GM23338 (cell line): ENCODE data around the gene EXOC4. TPM values are rescaled to one million over a fixed set of nuclear protein-coding genes. Genes with fewer than 3 reads are reported as not detected.

Experiments used
- ATAC-seq: fragments of 200-7000 bp; cut with Tn5 transposase; 3 replicates; pipeline ENCODE4 v1.9.1; 2020
- DNase-seq: peaks from one replicate; pipeline ENCODE4 v3.0.0-alpha.2; 2015; ENCODE audit warnings: low spot score
- H2AFZ ChIP-seq: fragments of 200-600 bp; sonication (generic); 2 replicates; pipeline ENCODE4 v1.8.0; 2016; ENCODE audit warnings: antibody characterized with exemption, mild to moderate bottlenecking, moderate library complexity
- H3F3A ChIP-seq: fragments of 200-600 bp; sonication (generic); replicated peaks from 2 replicates; pipeline ENCODE4 v1.8.0; 2017; ENCODE audit warnings: antibody characterized with exemption, mixed run types, low read depth
- H3K27ac ChIP-seq: fragments of 200-600 bp; sonication (generic); 2 replicates; pipeline ENCODE4 v1.6.1; 2016; ENCODE audit warnings: low read depth
- H3K27me3 ChIP-seq: fragments of 200-600 bp; sonication (generic); 2 replicates; pipeline ENCODE4 v1.8.0; 2016; ENCODE audit warnings: mild to moderate bottlenecking, mixed run types, moderate library complexity; ENCODE audit not compliant: insufficient read depth
- H3K36me3 ChIP-seq: fragments of 200-600 bp; sonication (generic); 2 replicates; pipeline ENCODE4 v1.8.0; 2016; ENCODE audit warnings: mild to moderate bottlenecking; ENCODE audit not compliant: insufficient read depth
- H3K4me1 ChIP-seq: fragments of 200-600 bp; sonication (generic); 2 replicates; pipeline ENCODE4 v1.8.0; 2016; ENCODE audit warnings: mild to moderate bottlenecking, moderate library complexity; ENCODE audit not compliant: insufficient read depth
- H3K4me2 ChIP-seq: fragments of 200-600 bp; sonication (generic); 2 replicates; pipeline ENCODE4 v1.7.1; 2017; ENCODE audit warnings: mixed run types
- H3K4me3 ChIP-seq: fragments of 200-600 bp; sonication (generic); 2 replicates; pipeline ENCODE4 v1.6.1; 2016; ENCODE audit warnings: mixed run types
- H3K79me2 ChIP-seq: fragments of 200-600 bp; sonication (generic); replicated peaks from 2 replicates; pipeline ENCODE4 v1.8.0; 2017; ENCODE audit warnings: mild to moderate bottlenecking; ENCODE audit not compliant: insufficient read depth
- H3K9me2 ChIP-seq: fragments of 200-600 bp; sonication (generic); 2 replicates; pipeline ENCODE4 v1.8.0; 2017; ENCODE audit not compliant: insufficient read depth
- H4K20me1 ChIP-seq: fragments of 200-600 bp; sonication (generic); replicated peaks from 2 replicates; pipeline ENCODE4 v1.8.0; 2017; ENCODE audit warnings: mild to moderate bottlenecking; ENCODE audit not compliant: insufficient read depth
- H3K27ac Mint-ChIP-seq: 2 replicates; pipeline ENCODE4 v1.8.0; 2020; ENCODE audit warnings: inconsistent platforms, mild to moderate bottlenecking, moderate library complexity, mixed read lengths
- H3K27me3 Mint-ChIP-seq: 3 replicates; pipeline ENCODE4 v1.8.0; 2022; ENCODE audit warnings: low read depth, mild to moderate bottlenecking, moderate library complexity, mixed read lengths, inconsistent platforms; ENCODE audit not compliant: insufficient read depth, poor library complexity
- H3K36me3 Mint-ChIP-seq: 3 replicates; pipeline ENCODE4 v1.8.0; 2021; ENCODE audit warnings: low read depth, mild to moderate bottlenecking, inconsistent platforms, moderate library complexity, mixed read lengths
- H3K4me1 Mint-ChIP-seq: 3 replicates; pipeline ENCODE4 v1.8.0; 2020; ENCODE audit warnings: mild to moderate bottlenecking, inconsistent platforms, mixed read lengths
- H3K4me3 Mint-ChIP-seq: 3 replicates; pipeline ENCODE4 v1.8.0; 2021; ENCODE audit warnings: moderate library complexity, mild to moderate bottlenecking, inconsistent platforms, mixed read lengths
- H3K9me3 Mint-ChIP-seq: 3 replicates; pipeline ENCODE4 v1.8.0; 2020; ENCODE audit warnings: moderate library complexity, mild to moderate bottlenecking, inconsistent platforms, mixed read lengths
- CREB1 ChIP-seq: fragments of 250-450 bp; sonication (Bioruptor Pico); IDR thresholded peaks from 2 replicates; pipeline ENCODE4 v1.5.0; 2020; ENCODE audit warnings: low read depth, mild to moderate bottlenecking, moderate library complexity
- EZH2phosphoT487 ChIP-seq: fragments of 200-600 bp; sonication (generic); IDR thresholded peaks from one replicate; pipeline ENCODE4 v1.8.1; 2018; ENCODE audit warnings: antibody characterized with exemption; ENCODE audit not compliant: unreplicated experiment
- REST ChIP-seq: IDR thresholded peaks from one replicate; pipeline ENCODE4 v1.6.1; 2018; ENCODE audit warnings: antibody characterized with exemption; ENCODE audit not compliant: unreplicated experiment
- STAT1 ChIP-seq: IDR thresholded peaks from one replicate; pipeline ENCODE4 v1.6.1; 2016; ENCODE audit warnings: antibody characterized with exemption; ENCODE audit not compliant: unreplicated experiment
- ZNF114 ChIP-seq: fragments of 250-450 bp; sonication (Bioruptor Pico); IDR thresholded peaks from 2 replicates; pipeline ENCODE4 v1.5.0; 2020; ENCODE audit warnings: mild to moderate bottlenecking, moderate library complexity
- ZNF331 ChIP-seq: fragments of 250-450 bp; sonication (Bioruptor Pico); IDR thresholded peaks from 2 replicates; pipeline ENCODE4 v1.5.0; 2020; ENCODE audit warnings: low read depth, mild to moderate bottlenecking, moderate library complexity
- ZNF462 ChIP-seq: fragments of 250-450 bp; sonication (Bioruptor Pico); IDR thresholded peaks from 2 replicates; pipeline ENCODE4 v1.5.0; 2020; ENCODE audit warnings: mild to moderate bottlenecking, moderate library complexity
- polyA plus RNA-seq: library from polyadenylated mRNA; unstranded; fragments of >200 nt; fragmentation: Nextera tagmentation; extraction: Ambion mirVana; gene quantifications from 2 replicates; pipeline ENCODE4 v1.2.1, GENCODE V29; 2016
- total RNA-seq: library from RNA; depleted of rRNA; stranded (reverse); fragments of >200 nt; shearing (Covaris generic); gene quantifications from 2 replicates; pipeline ENCODE4 v1.2.3, GENCODE V29; 2014

Gene EXOC4
- total and polyA plus RNA-seq, 2 experiments from 2014 or later, result 37.5 to 52.7 TPM

- TF ChIP-seq ZNF462 (CRISPR knock-in tag), result no peak
- TF ChIP-seq ZNF331 (CRISPR knock-in tag), result no peak
These were observed 119.5 kb downstream of the EXOC4 start (continued) for GRCh38 chr7:133372337-133372736.

GRCh38 chr7:133376514-133376913 lies 123.6 kb downstream of the EXOC4 start:
- H4K20me1 ChIP-seq, result no peaks in the 10 kb centered on the region
- H3K36me3 ChIP-seq, result no peaks in the 10 kb centered on the region
- ATAC-seq (no peak), DNase-seq (no peak)
- peaks cover 4% of the 10 kb centered on the region; the same call in 1 of the 2 replicates for H3K4me1 ChIP-seq
- H3K9me2 ChIP-seq, result no peaks in the 10 kb centered on the region
- 0 out of 2 replicates have a peak, but pooled peaks cover 3% of the 10 kb centered on the region for H3K79me2 ChIP-seq
- H3K27ac ChIP-seq, result no peak overlapping the region
- Mint-ChIP-seq H3K4me1 (peaks cover 9% of the 10 kb centered on the region), H3K9me3 (peaks cover 2% of the 10 kb centered on the region; the same call in 2 of the 3 replicates), H3K27me3 (no peaks in the 10 kb centered on the region), H3K27ac (no peak overlapping the region), H3K4me3 (no peak overlapping the region), H3K36me3 (peaks cover 11% of the 10 kb centered on the region; the same call in 2 of the 3 replicates)
- H3K4me3 ChIP-seq, result no peak overlapping the region
- no peaks in the 10 kb centered on the region for H3K27me3 ChIP-seq
- H3K4me2 ChIP-seq, result no peak overlapping the region
- H3F3A ChIP-seq, result no peaks in the 10 kb centered on the region
- H2AFZ ChIP-seq, result no peak overlapping the region
- TF ChIP-seq EZH2phosphoT487 (no peak), REST (no peak), ZNF114 (CRISPR knock-in tag) (no peak), CREB1 (CRISPR knock-in tag) (no peak), STAT1 (no peak)
